ENCODE data around the gene AVL9. TPM values are rescaled to one million over a fixed set of nuclear protein-coding genes. Genes with fewer than 3 reads are reported as not detected.
A peak's percentile ranks its signal among the peaks of the same experiment; 100 is the strongest.

The AVL9 gene
- total and polyA plus RNA-seq, 2 of the 13 experiments (the other 11 are each of a cell fraction or from before 2014, with no cell fraction given) = 29.9 to 48.0 TPM

DNA sequence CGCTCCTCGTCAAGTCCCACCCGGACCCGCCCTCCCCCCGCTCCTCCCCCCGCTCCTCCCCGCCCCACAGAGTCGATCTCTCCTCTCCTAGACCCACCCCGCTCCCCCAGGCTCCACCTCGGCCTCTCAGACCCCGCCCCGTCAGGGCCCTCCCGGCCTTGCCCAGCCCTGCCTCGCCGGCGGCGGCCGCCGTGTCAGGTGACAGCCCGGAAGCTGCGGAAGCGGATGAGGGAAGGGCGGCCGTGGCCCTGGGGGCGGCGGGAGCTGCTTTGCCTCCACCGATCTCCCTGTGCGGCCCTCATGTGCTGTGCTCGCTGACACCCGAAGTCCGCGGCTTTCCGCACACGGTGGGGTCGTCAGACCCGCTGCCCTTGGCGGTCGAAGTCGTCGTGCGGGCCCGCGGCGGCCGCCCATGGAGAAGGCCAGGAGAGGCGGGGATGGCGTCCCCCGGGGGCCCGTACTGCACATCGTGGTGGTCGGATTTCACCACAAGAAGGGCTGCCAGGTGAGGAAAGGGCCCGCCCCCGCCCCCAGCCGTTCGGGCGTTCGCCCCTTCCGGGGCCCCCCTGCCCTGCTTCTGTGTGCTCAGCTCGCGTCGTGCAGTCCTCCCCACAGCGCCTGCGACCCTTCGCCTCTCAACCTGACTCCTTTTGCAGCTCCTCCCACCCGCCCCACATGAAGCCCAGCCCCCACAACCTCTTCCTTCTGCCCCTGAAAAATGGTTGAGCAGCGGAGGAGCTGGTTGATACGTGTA, at the start of gene AVL9 (continued):
- TF ChIP-seq HNRNPK (IDR thresholded peaks at IDR 0.05; ENCODE audit: low read depth, low read length, poor library complexity, severe bottlenecking) (peak; percentile 88), ARNT (IDR thresholded peaks at IDR 0.05) (no peak), STAG1 (CRISPR knock-in tag; IDR thresholded peaks at IDR 0.05) (no peak), ZNF530 (CRISPR knock-in tag; IDR thresholded peaks at IDR 0.05; ENCODE audit: low read depth) (no peak), ZNF256 (CRISPR knock-in tag; conservative IDR thresholded peaks at IDR 0.05) (peak; percentile 61; the same call in 1 of the 2 replicates), BHLHE40 (IDR thresholded peaks at IDR 0.05; ENCODE audit: low read length) (no peak; the same call in 1 of the 2 replicates), GFI1 (CRISPR knock-in tag; IDR thresholded peaks at IDR 0.05; ENCODE audit: borderline replicate concordance) (peak; percentile 24; the same call in 1 of the 2 replicates), KAT8 (CRISPR knock-in tag; IDR thresholded peaks at IDR 0.05) (peak; percentile 93), ZNF235 (CRISPR knock-in tag; IDR thresholded peaks at IDR 0.05; ENCODE audit: borderline replicate concordance) (no peak), ZNF546 (CRISPR knock-in tag; conservative IDR thresholded peaks at IDR 0.05) (0 out of 2 replicates have a peak, but pooled peaks have one; percentile 84), ZBTB3 (CRISPR knock-in tag; IDR thresholded peaks at IDR 0.05; ENCODE audit: borderline replicate concordance, low read depth) (no peak; the same call in none of the 2 replicates), NFE2L1 (CRISPR knock-in tag; IDR thresholded peaks at IDR 0.05; ENCODE audit: borderline replicate concordance) (no peak), IRX3 (CRISPR knock-in tag; IDR thresholded peaks at IDR 0.05; ENCODE audit: borderline replicate concordance, low read depth) (peak; percentile 36; the same call in 1 of the 2 replicates), ESRRA (CRISPR knock-in tag; IDR thresholded peaks at IDR 0.05; ENCODE audit: low read depth) (0 out of 2 replicates have a peak, but pooled peaks have one; percentile 41)
- TF ChIP-seq, protein P1, sequence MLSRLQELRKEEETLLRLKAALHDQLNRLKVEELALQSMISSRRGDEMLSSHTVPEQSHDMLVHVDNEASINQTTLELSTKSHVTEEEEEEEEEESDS (CRISPR knock-in tag; IDR thresholded peaks at IDR 0.05; ENCODE audit: borderline replicate concordance) = no peak
- TF ChIP-seq, protein P2, sequence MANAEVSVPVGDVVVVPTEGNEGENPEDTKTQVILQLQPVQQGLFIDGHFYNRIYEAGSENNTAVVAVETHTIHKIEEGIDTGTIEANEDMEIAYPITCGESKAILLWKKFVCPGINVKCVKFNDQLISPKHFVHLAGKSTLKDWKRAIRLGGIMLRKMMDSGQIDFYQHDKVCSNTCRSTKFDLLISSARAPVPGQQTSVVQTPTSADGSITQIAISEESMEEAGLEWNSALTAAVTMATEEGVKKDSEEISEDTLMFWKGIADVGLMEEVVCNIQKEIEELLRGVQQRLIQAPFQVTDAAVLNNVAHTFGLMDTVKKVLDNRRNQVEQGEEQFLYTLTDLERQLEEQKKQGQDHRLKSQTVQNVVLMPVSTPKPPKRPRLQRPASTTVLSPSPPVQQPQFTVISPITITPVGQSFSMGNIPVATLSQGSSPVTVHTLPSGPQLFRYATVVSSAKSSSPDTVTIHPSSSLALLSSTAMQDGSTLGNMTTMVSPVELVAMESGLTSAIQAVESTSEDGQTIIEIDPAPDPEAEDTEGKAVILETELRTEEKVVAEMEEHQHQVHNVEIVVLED (CRISPR knock-in tag; IDR thresholded peaks at IDR 0.05; ENCODE audit: borderline replicate concordance) = peak; percentile 76
- TF ChIP-seq, protein P3, sequence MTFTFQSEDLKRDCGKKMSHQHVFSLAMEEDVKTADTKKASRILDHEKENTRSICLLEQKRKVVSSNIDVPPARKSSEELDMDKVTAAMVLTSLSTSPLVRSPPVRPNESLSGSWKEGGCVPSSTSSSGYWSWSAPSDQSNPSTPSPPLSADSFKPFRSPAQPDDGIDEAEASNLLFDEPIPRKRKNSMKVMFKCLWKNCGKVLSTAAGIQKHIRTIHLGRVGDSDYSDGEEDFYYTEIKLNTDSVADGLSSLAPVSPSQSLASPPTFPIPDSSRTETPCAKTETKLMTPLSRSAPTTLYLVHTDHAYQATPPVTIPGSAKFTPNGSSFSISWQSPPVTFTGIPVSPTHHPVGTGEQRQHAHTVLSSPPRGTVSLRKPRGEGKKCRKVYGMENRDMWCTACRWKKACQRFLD (CRISPR knock-in tag; IDR thresholded peaks at IDR 0.05; ENCODE audit: borderline replicate concordance) = no peak
- TF ChIP-seq, protein P4, sequence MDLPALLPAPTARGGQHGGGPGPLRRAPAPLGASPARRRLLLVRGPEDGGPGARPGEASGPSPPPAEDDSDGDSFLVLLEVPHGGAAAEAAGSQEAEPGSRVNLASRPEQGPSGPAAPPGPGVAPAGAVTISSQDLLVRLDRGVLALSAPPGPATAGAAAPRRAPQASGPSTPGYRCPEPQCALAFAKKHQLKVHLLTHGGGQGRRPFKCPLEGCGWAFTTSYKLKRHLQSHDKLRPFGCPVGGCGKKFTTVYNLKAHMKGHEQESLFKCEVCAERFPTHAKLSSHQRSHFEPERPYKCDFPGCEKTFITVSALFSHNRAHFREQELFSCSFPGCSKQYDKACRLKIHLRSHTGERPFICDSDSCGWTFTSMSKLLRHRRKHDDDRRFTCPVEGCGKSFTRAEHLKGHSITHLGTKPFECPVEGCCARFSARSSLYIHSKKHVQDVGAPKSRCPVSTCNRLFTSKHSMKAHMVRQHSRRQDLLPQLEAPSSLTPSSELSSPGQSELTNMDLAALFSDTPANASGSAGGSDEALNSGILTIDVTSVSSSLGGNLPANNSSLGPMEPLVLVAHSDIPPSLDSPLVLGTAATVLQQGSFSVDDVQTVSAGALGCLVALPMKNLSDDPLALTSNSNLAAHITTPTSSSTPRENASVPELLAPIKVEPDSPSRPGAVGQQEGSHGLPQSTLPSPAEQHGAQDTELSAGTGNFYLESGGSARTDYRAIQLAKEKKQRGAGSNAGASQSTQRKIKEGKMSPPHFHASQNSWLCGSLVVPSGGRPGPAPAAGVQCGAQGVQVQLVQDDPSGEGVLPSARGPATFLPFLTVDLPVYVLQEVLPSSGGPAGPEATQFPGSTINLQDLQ (CRISPR knock-in tag; IDR thresholded peaks at IDR 0.05) = 0 out of 2 replicates have a peak, but pooled peaks have one; percentile 55
- TF ChIP-seq, protein P5, sequence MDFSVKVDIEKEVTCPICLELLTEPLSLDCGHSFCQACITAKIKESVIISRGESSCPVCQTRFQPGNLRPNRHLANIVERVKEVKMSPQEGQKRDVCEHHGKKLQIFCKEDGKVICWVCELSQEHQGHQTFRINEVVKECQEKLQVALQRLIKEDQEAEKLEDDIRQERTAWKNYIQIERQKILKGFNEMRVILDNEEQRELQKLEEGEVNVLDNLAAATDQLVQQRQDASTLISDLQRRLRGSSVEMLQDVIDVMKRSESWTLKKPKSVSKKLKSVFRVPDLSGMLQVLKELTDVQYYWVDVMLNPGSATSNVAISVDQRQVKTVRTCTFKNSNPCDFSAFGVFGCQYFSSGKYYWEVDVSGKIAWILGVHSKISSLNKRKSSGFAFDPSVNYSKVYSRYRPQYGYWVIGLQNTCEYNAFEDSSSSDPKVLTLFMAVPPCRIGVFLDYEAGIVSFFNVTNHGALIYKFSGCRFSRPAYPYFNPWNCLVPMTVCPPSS (IDR thresholded peaks at IDR 0.05) = no peak
- TF ChIP-seq, protein P6, sequence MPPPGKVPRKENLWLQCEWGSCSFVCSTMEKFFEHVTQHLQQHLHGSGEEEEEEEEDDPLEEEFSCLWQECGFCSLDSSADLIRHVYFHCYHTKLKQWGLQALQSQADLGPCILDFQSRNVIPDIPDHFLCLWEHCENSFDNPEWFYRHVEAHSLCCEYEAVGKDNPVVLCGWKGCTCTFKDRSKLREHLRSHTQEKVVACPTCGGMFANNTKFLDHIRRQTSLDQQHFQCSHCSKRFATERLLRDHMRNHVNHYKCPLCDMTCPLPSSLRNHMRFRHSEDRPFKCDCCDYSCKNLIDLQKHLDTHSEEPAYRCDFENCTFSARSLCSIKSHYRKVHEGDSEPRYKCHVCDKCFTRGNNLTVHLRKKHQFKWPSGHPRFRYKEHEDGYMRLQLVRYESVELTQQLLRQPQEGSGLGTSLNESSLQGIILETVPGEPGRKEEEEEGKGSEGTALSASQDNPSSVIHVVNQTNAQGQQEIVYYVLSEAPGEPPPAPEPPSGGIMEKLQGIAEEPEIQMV (CRISPR knock-in tag; IDR thresholded peaks at IDR 0.05; ENCODE audit: low read depth) = 0 out of 2 replicates have a peak, but pooled peaks have one; percentile 75

Measured in HepG2 (cell line).